22Rv1 (cell line): ENCODE data around the gene SERPING1.

Source experiments
- ZFX ChIP-seq: fragments of 450-650 bp; IDR thresholded peaks from 2 replicates; pipeline ENCODE4 v1.6.1; 2017; ENCODE audit warnings: antibody characterized with exemption, borderline replicate concordance
- TF ChIP-seq, protein P1 (sequence below): fragments of 450-650 bp; IDR thresholded peaks from 2 replicates; pipeline ENCODE4 v1.5.1; 2017; ENCODE audit warnings: mild to moderate bottlenecking

DNA sequence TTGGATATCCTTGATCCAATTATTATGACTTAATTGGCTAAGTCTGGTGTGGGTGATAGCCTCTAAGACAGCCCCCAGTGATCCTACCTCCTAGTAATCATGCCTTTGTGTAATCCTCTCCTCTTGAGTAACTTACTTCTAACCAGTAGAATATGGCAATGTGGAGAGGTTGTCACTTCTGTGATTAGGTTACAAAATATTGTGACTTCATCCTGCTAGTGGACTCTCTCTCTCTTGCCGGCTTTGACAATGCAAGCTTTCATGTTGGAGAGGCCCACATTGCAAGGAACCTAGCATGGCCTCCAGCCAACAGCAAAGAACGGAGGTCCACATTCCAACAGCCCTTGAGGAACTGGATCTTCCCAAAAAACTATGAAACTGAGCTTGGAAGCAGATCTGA is 32.7 kb downstream of the SERPING1 start:
- TF ChIP-seq, protein P1, sequence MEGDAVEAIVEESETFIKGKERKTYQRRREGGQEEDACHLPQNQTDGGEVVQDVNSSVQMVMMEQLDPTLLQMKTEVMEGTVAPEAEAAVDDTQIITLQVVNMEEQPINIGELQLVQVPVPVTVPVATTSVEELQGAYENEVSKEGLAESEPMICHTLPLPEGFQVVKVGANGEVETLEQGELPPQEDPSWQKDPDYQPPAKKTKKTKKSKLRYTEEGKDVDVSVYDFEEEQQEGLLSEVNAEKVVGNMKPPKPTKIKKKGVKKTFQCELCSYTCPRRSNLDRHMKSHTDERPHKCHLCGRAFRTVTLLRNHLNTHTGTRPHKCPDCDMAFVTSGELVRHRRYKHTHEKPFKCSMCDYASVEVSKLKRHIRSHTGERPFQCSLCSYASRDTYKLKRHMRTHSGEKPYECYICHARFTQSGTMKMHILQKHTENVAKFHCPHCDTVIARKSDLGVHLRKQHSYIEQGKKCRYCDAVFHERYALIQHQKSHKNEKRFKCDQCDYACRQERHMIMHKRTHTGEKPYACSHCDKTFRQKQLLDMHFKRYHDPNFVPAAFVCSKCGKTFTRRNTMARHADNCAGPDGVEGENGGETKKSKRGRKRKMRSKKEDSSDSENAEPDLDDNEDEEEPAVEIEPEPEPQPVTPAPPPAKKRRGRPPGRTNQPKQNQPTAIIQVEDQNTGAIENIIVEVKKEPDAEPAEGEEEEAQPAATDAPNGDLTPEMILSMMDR = no peak
- no peak for TF ChIP-seq ZFX
